SK-N-SH (cell line): Measurements from ENCODE around the gene PEA15. TPM values are rescaled to one million over a fixed set of nuclear protein-coding genes. Genes with fewer than 3 reads are reported as not detected.

Source experiments
- CTCF ChIA-PET: fragments of 300-600, 350-600 bp; formaldehyde crosslinking; extraction: SDS; loops from one replicate; lab custom pipeline; 2021; lab: Yijun Ruan, JAX
- POLR2A ChIA-PET: fragments of 350-600 bp; sonication (Branson Sonifier 250); formaldehyde crosslinking; extraction: SDS; loops from one replicate; lab custom pipeline; 2020; ENCODE audit warnings: antibody characterized with exemption, inconsistent platforms; lab: Yijun Ruan, JAX
- DNase-seq: peaks from one replicate; pipeline ENCODE4 v3.0.0; 2012
- H2AFZ ChIP-seq: fragments of 200-600 bp; sonication (generic); 2 replicates; pipeline ENCODE4 v1.8.1; 2016; ENCODE audit warnings: antibody characterized with exemption, mild to moderate bottlenecking, low read depth
- H3F3A ChIP-seq: fragments of 200-600 bp; sonication (generic); replicated peaks from 2 replicates; pipeline ENCODE3; 2016; ENCODE audit warnings: antibody characterized with exemption, mild to moderate bottlenecking; ENCODE audit not compliant: insufficient read depth
- H3K27ac ChIP-seq, 2 experiments: fragments of 200-500 bp in 1 of 2; fragments of 200-600 bp in 1 of 2; sonication (Bioruptor generic) in 1 of 2; sonication (generic), shearing (Covaris generic) in 1 of 2; 2 replicates each; pipeline versions ENCODE4 v1.5.1 to v1.6.1; 2014 to 2016; ENCODE audit warnings: low read depth in 2 of 2, inconsistent platforms in 1 of 2, low read length in 1 of 2, mild to moderate bottlenecking in 1 of 2, mixed read lengths in 1 of 2
- H3K27me3 ChIP-seq: fragments of 200-600 bp; sonication (generic), shearing (Covaris generic); 2 replicates; pipeline ENCODE4 v1.6.1; 2016; ENCODE audit warnings: mixed run types; ENCODE audit not compliant: insufficient read depth
- H3K36me3 ChIP-seq, 2 experiments: fragments of 200-500 bp in 1 of 2; fragments of 200-600 bp in 1 of 2; sonication (Bioruptor generic) in 1 of 2; sonication (generic) in 1 of 2; replicated peaks in 1 of 2; 2 replicates each; pipeline versions ENCODE3 to v1.5.1; 2014 to 2016; ENCODE audit warnings: low read length in 1 of 2, mild to moderate bottlenecking in 1 of 2; ENCODE audit not compliant: insufficient read depth in 2 of 2, control insufficient read depth in 1 of 2
- H3K4me1 ChIP-seq, 2 experiments: fragments of 200-500 bp in 1 of 2; fragments of 200-600 bp in 1 of 2; sonication (Bioruptor generic) in 1 of 2; sonication (generic), shearing (Covaris generic) in 1 of 2; 2 replicates each; pipeline versions ENCODE4 v1.5.1 to v1.6.1; 2014 to 2016; ENCODE audit warnings: low read depth in 1 of 2, low read length in 1 of 2, mixed run types in 1 of 2; ENCODE audit not compliant: insufficient read depth in 2 of 2, control insufficient read depth in 1 of 2
- H3K4me2 ChIP-seq: fragments of 200-600 bp; sonication (generic), shearing (Covaris generic); 2 replicates; pipeline ENCODE4 v1.6.1; 2017; ENCODE audit warnings: mixed run types
- H3K4me3 ChIP-seq, 2 experiments: fragments of 200-500 bp in 1 of 2; fragments of 200-600 bp in 1 of 2; sonication (Bioruptor generic) in 1 of 2; sonication (generic), shearing (Covaris generic) in 1 of 2; 2 replicates each; pipeline versions ENCODE4 v1.5.1 to v1.8.1; 2014 to 2016; ENCODE audit warnings: low read depth in 2 of 2, inconsistent platforms in 1 of 2, low read length in 1 of 2, mild to moderate bottlenecking in 1 of 2, mixed read lengths in 1 of 2, moderate library complexity in 1 of 2
- H3K79me2 ChIP-seq: fragments of 200-600 bp; sonication (generic); 2 replicates; pipeline ENCODE4 v1.8.1; 2017; ENCODE audit warnings: mild to moderate bottlenecking; ENCODE audit not compliant: insufficient read depth
- H3K9ac ChIP-seq: fragments of 200-600 bp; sonication (generic); 2 replicates; pipeline ENCODE4 v1.6.1; 2017; ENCODE audit warnings: mixed run types
- H3K9me2 ChIP-seq: fragments of 200-600 bp; sonication (generic); 2 replicates; pipeline ENCODE4 v1.6.1; 2017; ENCODE audit warnings: mixed run types
- H3K9me3 ChIP-seq: fragments of 200-600 bp; sonication (generic); 2 replicates; pipeline ENCODE4 v1.6.1; 2017; ENCODE audit warnings: mixed run types, mild to moderate bottlenecking, moderate library complexity
- H4K20me1 ChIP-seq: fragments of 200-600 bp; sonication (generic); 2 replicates; pipeline ENCODE4 v1.6.1; 2017; ENCODE audit warnings: mild to moderate bottlenecking, mixed run types; ENCODE audit not compliant: insufficient read depth
- EZH2phosphoT487 ChIP-seq: fragments of 200-600 bp; sonication (generic); IDR thresholded peaks from 2 replicates; pipeline ENCODE4 v1.6.1; 2017; ENCODE audit warnings: low read depth, mixed run types, mild to moderate bottlenecking, antibody characterized with exemption, moderate library complexity, borderline replicate concordance
- FOXJ3 ChIP-seq: sonication (generic); formaldehyde crosslinking; IDR thresholded peaks from 2 replicates; pipeline ENCODE4 v1.5.1; 2020; ENCODE audit warnings: mild to moderate bottlenecking, missing genetic modification reagents
- GABPA ChIP-seq: IDR thresholded peaks from 2 replicates; pipeline ENCODE4 v1.4.0; 2012; ENCODE audit warnings: low read depth, mild to moderate bottlenecking
- GATA2 ChIP-seq: sonication (generic); formaldehyde crosslinking; IDR thresholded peaks from 2 replicates; pipeline ENCODE4 v1.5.0; 2020; ENCODE audit warnings: mild to moderate bottlenecking, missing genetic modification reagents
- MAX ChIP-seq: IDR thresholded peaks from 2 replicates; pipeline ENCODE4 v1.4.0; 2012; ENCODE audit warnings: low read depth
- MXI1 ChIP-seq: IDR thresholded peaks from 2 replicates; pipeline ENCODE4 v1.6.1; 2012; ENCODE audit warnings: mild to moderate bottlenecking, low read depth, low read length, improper control_type of control experiment
- POLR2AphosphoS5 ChIP-seq: IDR thresholded peaks from 2 replicates; pipeline ENCODE4 v1.6.1; 2012; ENCODE audit warnings: low read depth, low read length
- RAD21 ChIP-seq: IDR thresholded peaks from 2 replicates; pipeline ENCODE4 v1.6.1; 2012; ENCODE audit warnings: mild to moderate bottlenecking, low read length
- TAF1 ChIP-seq: IDR thresholded peaks from 2 replicates; pipeline ENCODE4 v1.6.1; 2012; ENCODE audit warnings: low read depth, mild to moderate bottlenecking, low read length, moderate library complexity, borderline replicate concordance
- TEAD4 ChIP-seq: IDR thresholded peaks from 2 replicates; pipeline ENCODE4 v1.4.0; 2012; ENCODE audit warnings: mild to moderate bottlenecking, borderline replicate concordance; ENCODE audit not compliant: insufficient read depth
- USF1 ChIP-seq: IDR thresholded peaks from 2 replicates; pipeline ENCODE4 v1.4.0; 2012; ENCODE audit warnings: low read depth, borderline replicate concordance
- WGBS: methylation state at CpG from one replicate; pipeline ENCODE4 v1.1.6; 2017; ENCODE audit warnings: low lambda C conversion rate; 5-methylcytosine and 5-hydroxymethylcytosine counted together
- polyA plus RNA-seq, 3 experiments: library from polyadenylated mRNA; depleted of rRNA; stranded (reverse); fragments of >200 nt; gene quantifications; 2 replicates each; pipeline ENCODE4 v1.2.3, GENCODE V29; 2012
- TF ChIP-seq, protein P1 (sequence below): IDR thresholded peaks from 2 replicates; pipeline ENCODE4 v1.6.1; 2012; ENCODE audit warnings: mild to moderate bottlenecking, low read depth, low read length, moderate library complexity

PEA15 gene
- polyA plus RNA-seq, 1 of the 3 experiments (the other 2 are of a cell fraction): 322 TPM

- TF ChIP-seq, protein P1, sequence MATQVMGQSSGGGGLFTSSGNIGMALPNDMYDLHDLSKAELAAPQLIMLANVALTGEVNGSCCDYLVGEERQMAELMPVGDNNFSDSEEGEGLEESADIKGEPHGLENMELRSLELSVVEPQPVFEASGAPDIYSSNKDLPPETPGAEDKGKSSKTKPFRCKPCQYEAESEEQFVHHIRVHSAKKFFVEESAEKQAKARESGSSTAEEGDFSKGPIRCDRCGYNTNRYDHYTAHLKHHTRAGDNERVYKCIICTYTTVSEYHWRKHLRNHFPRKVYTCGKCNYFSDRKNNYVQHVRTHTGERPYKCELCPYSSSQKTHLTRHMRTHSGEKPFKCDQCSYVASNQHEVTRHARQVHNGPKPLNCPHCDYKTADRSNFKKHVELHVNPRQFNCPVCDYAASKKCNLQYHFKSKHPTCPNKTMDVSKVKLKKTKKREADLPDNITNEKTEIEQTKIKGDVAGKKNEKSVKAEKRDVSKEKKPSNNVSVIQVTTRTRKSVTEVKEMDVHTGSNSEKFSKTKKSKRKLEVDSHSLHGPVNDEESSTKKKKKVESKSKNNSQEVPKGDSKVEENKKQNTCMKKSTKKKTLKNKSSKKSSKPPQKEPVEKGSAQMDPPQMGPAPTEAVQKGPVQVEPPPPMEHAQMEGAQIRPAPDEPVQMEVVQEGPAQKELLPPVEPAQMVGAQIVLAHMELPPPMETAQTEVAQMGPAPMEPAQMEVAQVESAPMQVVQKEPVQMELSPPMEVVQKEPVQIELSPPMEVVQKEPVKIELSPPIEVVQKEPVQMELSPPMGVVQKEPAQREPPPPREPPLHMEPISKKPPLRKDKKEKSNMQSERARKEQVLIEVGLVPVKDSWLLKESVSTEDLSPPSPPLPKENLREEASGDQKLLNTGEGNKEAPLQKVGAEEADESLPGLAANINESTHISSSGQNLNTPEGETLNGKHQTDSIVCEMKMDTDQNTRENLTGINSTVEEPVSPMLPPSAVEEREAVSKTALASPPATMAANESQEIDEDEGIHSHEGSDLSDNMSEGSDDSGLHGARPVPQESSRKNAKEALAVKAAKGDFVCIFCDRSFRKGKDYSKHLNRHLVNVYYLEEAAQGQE: no peak
- no peak for TF ChIP-seq TEAD4
- TF ChIP-seq FOXJ3 (CRISPR knock-in tag): no peak
- no peak for TF ChIP-seq RAD21
- TF ChIP-seq GABPA: no peak
- TF ChIP-seq EZH2phosphoT487: no peak
Measured at GRCh38 chr1:160211046-160211790, 6.0 kb downstream of the PEA15 start (continued).

DNA sequence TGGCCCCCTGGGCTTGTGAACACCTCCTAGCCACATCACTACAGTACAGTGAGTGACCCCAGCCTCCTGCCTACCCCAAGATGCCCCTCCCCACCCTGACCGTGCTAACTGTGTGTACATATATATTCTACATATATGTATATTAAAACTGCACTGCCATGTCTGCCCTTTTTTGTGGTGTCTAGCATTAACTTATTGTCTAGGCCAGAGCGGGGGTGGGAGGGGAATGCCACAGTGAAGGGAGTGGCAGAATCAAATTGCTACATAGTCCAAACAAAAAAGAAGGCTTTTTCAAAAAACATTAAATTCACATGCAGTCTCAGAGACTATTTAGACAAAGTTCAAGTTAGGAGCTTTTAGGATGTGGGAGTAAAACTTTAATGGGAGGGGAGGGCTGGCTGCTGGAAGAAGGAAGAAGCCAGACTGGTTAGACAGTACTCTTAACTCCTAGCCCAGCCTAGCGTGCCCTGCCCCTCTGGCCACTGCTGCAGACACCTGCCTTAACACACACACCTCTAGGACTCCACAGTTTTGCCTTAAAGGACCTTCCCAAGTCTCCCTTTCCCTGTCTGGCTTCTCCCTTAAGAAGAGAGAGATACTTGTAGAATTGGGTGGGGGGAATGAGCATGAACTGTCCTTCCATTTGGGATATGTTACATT is 9.4 kb downstream of the PEA15 start:
- TF ChIP-seq USF1 (no peak), MAX (no peak), POLR2AphosphoS5 (0 out of 2 replicates have a peak, but pooled peaks have one; percentile 11), TAF1 (no peak), MXI1 (no peak), GATA2 (CRISPR knock-in tag) (no peak)
- Histone ChIP-seq H3K9ac (no peak overlapping the region), H2AFZ (no peak overlapping the region), H3K27me3 (no peaks in the 10 kb centered on the region), H3K36me3 (peaks cover 71 to 92% of the 10 kb centered on the region in 2 experiments), H3K9me2 (no peaks in the 10 kb centered on the region), H3K27ac (peak overlapping the region in 1 of 2 experiments; percentile 4; a peak in 1 of 4 replicates), H3K4me3 (no peak overlapping the region), H4K20me1 (peaks cover 24% of the 10 kb centered on the region), H3F3A (peaks cover 44% of the 10 kb centered on the region), H3K4me1 (peaks cover 23 to 35% of the 10 kb centered on the region in 2 experiments), H3K4me2 (no peak overlapping the region), H3K79me2 (peaks cover 27% of the 10 kb centered on the region), H3K9me3 (no peaks in the 10 kb centered on the region)
- no peak for DNase-seq
- ChIA-PET POLR2A (no interaction called here), CTCF (no interaction called here)
- WGBS: 78% methylated on average over 3 of the region's 3 CpGs
